Skin of body (tissue), 2 donors: ENCODE data around the gene GRIP1. TPM values are rescaled to one million over a fixed set of nuclear protein-coding genes. Genes with fewer than 3 reads are reported as not detected.
A peak's percentile ranks its signal among the peaks of the same experiment; 100 is the strongest.

ENCODE experiments used
- DNase-seq: peaks from one replicate; lab custom pipeline; 2025; lab: John Stamatoyannopoulos, UW
- total RNA-seq: library from RNA; depleted of rRNA; stranded (reverse); fragments of >200 nt; gene quantifications from one replicate; pipeline ENCODE4 v1.2.3, GENCODE V29; 2014

GRIP1 gene
- total RNA-seq, 1 donor from 2014 or later = 6.4 TPM

DNA sequence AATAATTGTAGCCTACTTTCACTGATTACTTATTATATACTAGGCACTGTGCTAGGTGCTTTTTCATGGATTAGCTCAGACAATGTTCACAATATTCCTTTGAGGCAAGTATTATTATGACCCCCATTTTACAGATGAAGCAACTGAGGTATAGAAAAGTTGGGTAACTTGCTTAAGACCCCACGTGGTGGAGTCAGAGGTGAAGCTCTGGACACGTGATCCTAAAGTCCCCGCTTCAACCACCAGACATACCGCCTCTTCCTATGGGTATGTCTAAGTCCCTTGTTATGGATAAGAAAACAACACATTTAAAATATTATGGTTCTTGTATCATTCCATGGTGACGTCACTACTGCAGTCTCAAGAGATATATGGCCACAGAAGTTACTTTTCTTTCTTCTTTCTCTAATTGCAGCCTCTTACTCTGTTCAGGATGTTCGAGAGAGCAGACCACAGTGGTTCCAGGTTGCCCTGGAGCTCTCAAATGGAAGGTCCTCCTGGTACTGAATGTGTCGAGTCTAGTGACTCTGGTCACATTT lies 218.9 kb downstream of the GRIP1 start:
- no peak for DNase-seq

DNA sequence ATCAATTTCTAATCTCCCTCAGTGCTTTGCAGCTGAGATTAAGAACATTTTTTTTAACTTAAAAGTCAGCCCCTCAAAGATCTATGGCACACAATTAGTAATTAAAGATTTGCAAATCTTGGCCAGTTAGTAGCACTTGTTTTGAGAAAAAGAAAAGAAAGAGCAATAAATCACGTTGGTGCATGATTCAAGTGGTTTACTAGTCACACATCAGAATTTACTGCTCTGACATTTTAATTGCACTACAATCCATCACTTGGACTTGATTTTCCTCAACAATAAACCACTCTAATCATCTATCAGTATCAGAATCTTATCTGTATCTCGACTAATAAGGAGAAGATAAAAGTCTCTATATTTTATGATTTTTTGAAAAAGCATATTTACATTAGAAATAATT lies 222.3 kb downstream of the GRIP1 start:
- no peak for DNase-seq

DNA sequence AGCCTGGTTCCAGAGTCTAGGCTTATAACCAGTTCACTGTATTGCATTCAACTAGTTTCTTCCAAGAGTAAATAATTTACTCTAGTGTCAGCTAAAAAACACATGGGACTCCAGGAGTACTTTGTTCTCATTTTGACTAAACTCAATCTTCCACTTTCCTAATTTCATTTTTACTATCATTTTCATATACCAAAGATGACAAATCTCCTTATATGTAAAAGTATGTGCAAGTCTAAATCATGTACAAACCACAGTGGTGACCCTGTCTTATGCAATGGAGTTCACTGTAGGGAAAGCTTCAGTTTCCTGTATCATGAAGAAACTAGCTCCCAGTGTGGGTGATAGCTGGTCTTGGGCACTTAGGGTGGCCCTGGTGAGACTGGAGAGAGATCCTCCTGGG lies 225.0 kb downstream of the GRIP1 start:
- DNase-seq = no peak

- DNase-seq = no peak
These were observed 225.8 kb downstream of the GRIP1 start for GRCh38 chr12:66453120-66453519.

DNA sequence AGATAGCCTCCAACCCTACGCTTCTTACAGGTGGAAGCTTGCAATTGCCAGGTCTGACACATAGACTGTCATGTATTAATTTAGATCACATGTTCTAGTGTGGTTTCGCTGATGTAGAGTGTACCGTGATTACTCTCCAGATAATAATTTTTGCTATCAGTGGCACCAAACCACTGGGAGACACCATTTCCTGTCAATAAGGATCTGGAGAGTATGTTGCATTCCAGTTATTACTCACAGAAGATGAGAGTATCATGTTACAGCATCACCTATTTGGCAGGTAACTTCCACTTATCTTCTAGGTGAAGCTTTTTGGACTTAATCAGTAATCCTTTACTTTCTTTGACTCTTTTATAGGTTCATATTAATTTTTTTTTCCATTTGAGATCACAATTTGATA lies 229.3 kb downstream of the GRIP1 start:
- DNase-seq = no peak

DNA sequence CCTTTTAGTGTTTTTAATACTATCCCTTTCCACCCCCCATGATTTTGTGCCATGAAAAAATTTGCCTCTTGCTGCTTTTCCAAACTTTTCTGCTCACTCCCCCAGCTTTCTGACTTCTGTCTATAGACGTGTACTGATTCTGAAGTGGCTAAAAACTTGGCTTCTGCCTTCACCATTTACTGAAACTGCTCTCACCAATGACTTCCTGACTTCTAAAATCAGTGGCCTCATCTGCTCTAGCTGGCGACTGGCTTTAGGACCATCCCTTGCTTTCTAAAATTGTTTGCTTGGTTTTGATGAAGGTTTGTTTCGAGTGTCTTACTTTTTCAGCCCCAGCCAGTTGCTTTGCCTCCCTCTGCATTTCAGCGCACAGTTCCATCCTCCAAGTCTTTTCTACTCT lies 231.2 kb downstream of the GRIP1 start:
- DNase-seq = no peak

DNA sequence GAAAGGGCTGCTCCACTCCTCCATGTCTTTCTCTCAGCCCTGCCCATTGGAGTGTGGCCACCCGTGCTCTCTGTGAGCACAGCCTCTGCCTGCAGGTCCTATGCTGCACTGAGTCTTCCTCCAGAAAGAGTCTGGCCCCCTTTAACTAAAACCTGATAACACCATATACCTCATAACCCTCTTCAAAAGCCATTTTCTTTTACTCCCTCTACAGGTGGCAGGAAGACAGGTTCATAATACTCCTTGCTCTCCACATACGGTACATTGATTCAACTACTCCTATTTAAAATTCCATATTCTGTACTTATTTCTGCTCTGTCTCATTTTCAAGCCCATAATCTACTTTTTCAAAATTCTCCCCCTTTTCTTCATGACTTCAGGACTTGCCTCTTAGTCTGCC lies 232.6 kb downstream of the GRIP1 start:
- DNase-seq = no peak

DNA sequence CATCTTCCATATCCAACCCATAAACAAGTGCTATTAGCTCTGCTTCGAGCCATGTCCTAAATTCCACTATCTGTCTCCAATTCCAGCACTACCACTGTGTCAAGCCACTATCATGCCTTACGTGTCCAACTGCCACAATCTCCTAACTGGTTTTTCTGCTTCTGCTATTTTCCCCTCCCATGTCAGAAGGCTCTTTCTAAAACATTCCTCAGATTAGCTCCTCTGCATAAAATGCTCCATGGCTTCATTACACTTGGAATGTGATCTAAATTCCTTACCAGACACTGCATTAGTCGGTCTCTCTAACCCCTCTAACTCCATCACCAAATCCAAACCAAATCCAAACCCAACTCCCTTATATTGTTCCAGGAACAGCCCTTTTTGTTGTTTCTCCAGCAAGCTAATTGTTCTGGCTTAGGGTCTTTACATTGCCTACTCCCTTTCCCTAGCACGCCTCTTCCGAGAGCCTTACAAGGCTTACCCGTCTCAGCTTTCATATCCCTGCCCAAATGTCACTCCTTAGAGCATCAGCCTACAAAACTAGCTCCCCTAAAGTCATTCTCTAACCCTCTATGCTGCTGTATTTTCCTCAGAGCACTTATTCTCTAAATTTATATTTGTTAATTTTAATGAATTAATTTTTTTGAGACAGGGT lies 236.8 kb downstream of the GRIP1 start:
- no peak for DNase-seq

DNA sequence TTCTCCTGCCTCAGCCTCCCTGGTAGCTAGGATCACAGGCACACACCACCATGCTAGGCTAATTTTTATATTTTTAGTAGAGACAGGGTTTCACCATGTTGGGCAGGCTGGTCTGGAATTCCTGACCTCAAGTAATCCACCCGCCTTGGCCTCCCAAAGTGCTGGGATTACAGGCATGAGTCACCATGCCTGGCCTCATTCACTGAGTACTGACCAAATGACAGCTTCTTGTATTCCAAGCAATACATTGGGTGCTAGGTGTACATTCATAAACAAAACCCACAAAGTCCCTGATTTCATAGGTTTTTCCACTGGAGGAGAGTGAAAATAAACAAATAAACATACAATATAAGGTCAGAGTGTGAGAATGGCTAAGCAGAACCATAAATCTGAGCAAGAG lies 240.3 kb downstream of the GRIP1 start:
- no peak for DNase-seq

DNA sequence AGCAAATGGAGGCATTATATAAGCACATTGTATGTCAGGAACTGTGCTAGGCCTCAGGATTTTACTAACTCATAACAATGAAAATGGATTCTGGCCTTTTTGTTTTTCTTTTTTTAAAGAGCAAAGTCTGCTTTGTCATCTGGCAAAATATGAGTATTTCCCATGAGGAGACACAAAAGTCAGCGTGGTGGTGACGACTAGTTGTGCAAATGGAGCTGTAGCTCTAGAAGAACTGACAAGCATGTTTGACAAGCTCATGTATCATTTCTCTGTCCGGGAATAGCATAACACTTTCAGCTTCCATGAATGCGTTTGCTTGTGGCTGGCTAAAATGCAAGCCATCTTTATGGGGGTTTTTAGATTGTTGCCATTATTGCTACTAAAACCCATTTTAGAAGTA lies 248.8 kb downstream of the GRIP1 start:
- DNase-seq = no peak

DNA sequence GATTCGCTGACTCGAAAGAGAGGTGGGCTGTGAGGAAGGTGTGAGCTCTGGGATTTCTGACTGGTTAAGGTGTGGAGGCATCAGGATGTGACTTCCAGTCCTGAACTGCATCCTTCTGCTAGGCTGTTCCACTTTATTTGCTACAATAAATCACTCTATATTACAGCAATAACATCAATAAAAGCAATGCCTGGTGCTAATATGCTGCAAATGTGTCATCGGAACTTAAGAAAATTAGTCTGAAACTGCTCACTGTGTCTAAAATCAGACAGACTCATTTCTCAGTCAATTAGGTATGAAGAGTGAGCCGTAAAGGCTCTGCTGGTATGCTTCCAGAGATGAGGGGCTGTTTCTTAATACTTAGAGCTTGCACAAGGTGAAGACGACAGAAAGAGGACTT lies 250.0 kb downstream of the GRIP1 start:
- no peak for DNase-seq

- DNase-seq = no peak
These were observed 250.6 kb downstream of the GRIP1 start for GRCh38 chr12:66428261-66428660.

DNA sequence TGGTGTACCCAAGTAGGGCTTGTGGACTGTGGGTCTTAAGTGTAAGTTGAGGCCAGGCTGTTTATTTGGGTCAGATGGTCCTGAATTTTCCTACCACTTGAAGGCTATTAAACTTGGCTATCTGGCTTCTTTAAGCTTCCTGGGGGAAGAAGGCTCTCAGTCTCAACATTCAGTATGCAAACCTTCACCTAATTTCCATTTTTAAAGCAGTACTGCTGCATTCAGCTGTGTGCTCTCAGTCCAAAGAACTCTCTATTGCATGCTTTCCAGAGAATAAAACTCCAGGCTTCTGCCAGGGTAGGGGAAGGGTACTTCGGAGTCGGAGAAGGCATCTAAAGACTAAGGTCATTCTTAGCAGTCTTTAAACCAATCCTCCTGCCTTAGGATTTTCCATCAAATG lies 252.2 kb downstream of the GRIP1 start:
- no peak for DNase-seq

- DNase-seq = no peak
These were observed 255.6 kb downstream of the GRIP1 start for GRCh38 chr12:66423266-66423665.

DNA sequence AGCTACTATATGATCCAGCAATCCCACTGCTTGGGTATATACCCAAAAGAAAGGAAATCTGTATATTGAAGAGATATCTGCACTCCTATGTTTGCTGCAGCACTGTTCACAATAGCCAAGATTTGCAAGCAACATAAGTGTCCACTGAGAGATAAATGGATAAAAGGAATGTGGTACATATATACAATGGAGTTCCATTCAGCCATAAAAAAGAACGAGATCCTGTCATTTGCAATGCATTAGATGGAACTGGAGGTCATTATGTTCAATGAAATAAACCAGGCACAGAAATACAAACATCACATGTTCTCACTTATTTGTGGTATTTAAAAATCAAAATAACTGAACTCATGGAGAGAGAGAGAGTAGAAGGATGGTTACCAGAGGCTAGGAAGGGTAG lies 260.0 kb downstream of the GRIP1 start:
- no peak for DNase-seq

- no peak for DNase-seq
These were observed 261.7 kb downstream of the GRIP1 start for GRCh38 chr12:66417217-66417616.

- DNase-seq = peak; percentile 78
These were observed 269.5 kb downstream of the GRIP1 start for GRCh38 chr12:66409195-66409871.

DNA sequence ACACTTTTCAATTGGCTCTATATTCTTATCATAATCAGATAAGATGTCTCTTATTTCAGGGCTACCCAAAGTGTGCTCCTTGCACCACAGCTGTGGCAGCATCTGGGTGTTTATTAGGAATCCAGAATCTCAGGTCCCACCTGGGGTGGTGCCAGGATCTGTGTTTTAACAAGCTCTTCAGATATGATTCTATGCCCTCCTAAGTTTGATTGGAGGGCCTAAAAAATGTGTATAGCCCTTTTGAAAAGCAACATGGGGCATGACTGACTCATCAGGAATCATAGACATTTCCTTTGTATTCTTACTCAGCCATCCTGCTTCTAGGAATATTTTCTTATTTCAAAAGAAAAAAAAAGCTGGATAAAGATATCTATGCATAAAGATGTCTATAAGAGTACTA lies 273.5 kb downstream of the GRIP1 start:
- no peak for DNase-seq

DNA sequence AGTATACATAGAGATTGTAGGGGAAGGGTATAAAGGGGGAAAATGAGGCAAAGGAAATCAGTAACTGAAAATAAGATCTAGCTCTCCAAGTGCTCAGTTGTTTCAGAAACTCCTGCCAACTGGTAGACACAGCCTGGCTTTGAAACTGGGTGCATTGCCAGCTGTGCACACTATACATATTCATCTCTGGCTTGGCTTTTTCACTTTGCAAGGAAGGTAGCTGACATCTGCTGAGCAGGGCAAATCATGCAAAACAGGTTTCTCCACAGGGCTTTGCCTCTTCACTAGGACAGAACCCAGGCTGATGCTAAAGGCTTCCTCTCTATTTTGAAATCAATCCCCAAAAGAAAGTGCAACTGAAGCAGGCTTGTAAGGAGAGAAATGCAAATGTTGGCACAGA lies 275.1 kb downstream of the GRIP1 start:
- no peak for DNase-seq

DNA sequence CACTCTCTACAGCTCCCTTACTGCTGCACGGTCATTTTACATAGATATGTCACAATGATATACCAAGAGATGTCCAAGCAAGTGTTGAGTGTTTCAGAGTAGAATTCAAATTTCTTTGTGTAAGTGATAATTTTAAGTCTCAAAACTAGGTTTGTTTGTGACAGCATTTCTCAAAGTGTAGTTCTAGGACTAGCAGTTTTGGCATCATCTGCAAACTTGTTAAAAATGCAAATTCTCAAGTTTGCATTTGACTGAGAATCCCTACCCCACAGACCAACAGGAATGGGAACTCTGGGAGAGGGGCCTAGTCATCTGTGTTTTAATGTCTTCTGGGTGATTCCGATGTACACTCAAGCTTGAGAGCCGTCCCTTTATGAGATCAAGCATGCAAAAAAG lies 279.0 kb downstream of the GRIP1 start:
- no peak for DNase-seq

GRCh38 chr12:66398931-66399910 lies 279.7 kb downstream of the GRIP1 start:
- peak; percentile 5 for DNase-seq
